Activated CD8-positive, alpha-beta memory T cell treated with anti-CD3 and anti-CD28 coated beads, Interleukin-2, amount 50 U/mL, for 1 hour (primary cell): ENCODE measurements around the gene TP53.

Experiments
- DNase-seq: peaks from one replicate; pipeline ENCODE4 v3.0.0-alpha.2; 2020; ENCODE audit errors: extremely low read depth

Gene TP53

DNA sequence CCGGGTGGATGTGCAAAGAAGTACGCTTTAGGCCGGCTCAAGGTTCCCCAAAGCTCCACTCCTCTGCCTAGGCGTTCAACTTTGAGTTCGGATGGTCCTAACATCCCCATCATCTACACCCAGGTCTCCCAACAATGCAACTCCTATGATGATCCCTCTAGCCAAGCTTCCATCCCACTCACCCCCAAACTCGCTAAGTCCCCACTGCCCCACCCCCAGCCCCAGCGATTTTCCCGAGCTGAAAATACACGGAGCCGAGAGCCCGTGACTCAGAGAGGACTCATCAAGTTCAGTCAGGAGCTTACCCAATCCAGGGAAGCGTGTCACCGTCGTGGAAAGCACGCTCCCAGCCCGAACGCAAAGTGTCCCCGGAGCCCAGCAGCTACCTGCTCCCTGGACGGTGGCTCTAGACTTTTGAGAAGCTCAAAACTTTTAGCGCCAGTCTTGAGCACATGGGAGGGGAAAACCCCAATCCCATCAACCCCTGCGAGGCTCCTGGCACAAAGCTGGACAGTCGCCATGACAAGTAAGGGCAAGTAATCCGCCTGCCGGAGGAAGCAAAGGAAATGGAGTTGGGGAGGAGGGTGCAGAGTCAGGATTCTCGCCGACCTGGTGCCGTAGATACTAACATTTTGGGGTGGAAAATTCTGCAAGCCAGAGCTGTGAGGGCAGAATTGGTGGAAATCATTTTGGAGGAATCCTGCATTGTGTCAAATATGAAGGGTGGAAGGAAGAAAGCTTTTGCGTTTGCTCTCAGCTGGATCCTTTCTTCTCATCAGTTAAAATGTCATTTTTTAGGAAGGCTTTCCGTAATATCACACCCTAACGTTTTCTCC is at the start of gene TP53:
Gene TP53, minus strand, starts transcription at position 419 of the 836 bp plus-strand sequence. CDS start 10,896 bp downstream, outside the sequence.
- peak; percentile 73 for DNase-seq

DNA sequence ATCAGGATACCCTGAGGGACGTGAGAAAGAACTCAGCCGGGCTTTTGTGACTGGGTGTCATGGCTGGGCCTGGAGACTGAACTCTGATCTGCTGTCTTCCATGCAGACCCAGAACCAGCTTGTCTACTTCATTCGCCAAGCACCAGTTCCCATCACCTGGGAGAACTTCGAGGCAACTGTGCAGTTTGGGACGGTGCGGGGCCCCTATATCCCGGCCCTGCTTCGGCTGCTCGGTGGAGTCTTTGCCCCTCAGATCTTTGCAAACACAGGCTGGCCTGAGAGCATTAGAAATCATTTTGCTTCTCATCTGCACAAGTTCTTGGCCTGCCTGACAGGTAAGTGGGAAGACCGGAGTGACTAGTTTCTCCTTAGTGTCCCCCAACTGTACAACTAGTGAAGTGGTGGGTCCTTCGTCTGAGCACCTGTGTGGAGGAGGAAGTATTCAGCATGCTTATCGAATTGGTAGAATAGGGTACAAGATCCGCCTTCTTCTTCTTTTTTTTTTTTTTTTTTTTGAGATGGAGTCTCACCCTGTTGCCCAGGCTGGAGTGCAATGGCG is 45.8 kb upstream of the TP53 start:
- DNase-seq = no peak

DNA sequence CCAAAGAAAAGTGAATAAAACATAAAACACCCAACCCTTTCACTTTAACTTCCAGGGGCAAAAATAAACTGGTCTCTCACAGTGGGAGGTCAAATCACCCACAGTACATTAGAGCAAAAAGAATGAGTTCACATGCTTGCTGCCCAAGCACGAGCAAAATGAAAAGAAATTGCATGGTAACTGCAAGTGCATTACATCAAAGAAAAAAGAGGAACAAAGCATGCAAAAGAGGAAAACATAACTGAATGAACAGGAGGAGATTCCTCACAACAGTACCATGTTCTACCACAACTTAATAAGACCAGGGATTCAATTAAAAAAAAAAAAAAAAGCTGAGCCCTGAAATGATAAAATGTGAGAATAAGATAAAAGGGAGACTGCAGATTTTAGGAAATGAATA is 42.5 kb upstream of the TP53 start:
- DNase-seq = no peak

- DNase-seq = no peak
These were observed 40.6 kb upstream of the TP53 start for GRCh38 chr17:7727886-7728285.

- DNase-seq = no peak
These were observed 34.3 kb upstream of the TP53 start for GRCh38 chr17:7721612-7722011.

DNA sequence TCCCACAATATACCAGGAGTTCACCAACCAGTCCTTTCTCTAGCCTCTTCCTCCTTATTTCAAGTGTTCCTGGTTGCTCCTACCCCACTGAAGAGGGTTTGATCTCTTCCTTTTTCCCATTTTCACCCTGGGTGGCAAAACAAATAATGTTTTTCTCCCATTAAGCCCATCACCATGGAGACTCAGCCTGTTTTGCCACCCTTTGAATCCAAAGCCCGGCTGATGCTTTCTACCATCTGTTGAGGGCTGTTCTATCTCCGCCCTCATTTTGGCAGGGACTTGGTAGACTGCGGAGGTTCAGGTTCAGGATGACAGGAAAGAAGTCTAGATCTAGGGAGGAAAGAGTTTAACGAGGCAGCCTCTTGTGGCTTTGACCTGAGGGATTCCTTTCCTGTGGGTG is 32.8 kb upstream of the TP53 start:
- DNase-seq = no peak

GRCh38 chr17:7719661-7720060 is 32.4 kb upstream of the TP53 start:
- DNase-seq = no peak

DNA sequence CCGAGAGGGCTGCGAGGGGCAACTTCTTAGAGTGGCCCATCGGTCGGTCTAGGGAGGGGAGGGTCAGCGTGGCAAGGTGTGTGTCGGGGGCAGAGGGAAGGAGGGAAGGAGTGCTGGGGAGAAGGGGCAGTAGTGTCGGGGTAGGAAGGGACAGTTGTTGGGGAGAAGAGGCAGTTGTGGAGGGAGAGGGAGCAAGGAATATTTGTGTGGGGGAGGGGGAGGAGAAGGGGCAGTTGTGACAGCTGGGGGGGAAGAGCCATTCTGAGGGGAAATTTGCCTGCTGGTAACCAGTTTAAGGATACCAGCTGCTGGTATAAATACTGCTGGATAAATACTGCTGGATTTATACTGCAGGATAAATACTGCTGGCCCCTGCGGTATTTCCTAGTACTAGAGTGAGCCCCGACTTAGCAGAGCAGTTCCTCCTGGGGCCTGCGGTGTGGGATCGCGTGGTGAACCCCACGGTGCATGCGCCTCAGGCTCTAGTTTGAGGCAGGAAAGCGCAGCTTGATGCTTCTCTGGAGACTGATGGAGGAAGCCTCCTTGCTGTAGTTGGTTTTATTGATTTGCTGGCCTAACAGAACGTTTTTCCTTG is 30.6 kb upstream of the TP53 start:
- no peak for DNase-seq

DNA sequence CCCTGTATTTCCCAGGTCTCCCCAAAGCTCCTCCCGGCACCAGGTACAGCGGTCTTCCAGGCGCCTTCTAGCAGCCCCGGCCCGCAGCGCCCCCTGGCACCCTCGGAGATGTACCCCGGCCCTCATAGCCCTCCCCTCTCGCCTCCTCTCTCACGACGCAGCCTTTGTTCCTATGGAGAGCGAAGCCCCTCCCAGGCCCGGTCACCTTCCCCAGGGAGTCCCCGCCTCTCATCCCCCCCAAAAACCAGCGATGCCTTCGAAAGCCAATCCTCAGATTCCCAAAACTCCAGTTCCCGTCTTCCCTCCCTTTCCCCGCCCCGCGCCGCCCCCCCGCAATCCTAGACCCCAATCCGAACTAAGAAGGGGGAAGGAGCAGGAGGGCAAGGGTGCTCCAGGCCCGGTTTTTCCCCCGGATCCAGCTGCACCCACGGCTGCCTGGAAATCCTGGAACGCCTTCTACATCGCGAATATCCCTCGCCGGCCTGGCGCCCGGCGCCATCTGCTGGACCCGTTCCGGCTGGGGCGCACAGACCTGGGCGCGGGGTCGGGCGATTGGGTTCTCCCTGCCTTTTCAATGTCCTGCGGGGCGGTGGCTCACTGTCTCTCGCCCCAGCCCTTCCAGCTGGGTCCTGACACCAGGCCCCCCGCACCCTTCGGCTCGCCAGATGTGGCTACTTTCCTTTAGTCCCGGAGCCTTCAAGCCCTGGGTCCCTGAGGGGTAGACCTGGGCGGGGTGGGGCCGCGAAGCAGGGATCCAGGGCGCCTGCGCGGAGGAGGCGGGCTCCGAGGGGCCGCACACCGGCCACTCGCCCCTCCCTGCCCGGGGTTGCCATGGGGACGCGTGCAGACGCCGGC is 29.8 kb upstream of the TP53 start, which contains the start of gene DNAH2:
Gene DNAH2, plus strand, starts transcription at position 844 of the 855 bp plus-strand sequence. CDS start 1,991 bp downstream, outside the sequence.
- no peak for DNase-seq

DNA sequence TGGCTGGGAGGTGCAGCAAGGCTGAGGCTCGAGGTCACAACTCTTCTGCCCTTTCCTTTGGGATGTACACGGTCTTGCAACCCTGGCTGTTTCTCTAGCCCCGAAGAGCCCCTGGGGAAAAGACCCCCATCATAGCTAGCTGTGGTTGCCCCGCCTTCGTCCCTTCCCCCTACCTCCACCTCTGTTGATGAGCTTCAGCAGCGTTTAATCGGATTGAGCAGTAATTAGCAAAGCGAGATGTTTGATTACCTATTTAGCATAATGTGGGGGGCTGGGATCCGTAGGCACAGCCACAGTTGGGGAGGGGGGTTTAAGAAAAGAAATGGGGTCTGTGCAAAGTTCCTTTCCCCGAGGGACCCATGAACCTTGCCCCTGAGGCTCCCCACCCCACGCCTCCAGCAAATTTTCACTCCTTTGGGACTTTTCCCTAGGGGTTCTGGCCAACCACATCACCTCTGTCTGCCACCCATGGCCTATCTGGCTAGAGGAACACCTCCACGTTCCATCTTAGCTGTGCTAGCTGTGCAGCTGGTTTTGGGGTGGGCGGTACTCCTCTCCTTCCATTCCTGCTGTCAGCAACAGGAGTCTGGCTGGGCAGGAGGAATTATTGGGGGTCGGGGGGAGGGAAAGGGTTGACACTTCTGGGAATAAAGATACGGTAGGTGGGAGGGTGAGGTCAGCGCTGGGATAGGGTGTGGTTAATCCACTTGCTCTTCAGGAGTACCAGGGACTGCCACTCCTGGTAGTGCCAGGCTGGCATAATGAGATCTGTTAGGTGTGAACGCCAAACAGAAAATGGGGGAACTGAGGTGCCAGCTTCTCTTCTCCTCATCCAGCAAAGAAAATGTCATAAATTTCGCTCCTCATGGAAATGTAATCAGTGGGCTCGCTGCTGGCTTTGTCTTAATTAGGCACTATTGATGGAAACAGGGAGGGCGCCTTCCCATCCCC is 28.9 kb upstream of the TP53 start:
- no peak for DNase-seq

DNA sequence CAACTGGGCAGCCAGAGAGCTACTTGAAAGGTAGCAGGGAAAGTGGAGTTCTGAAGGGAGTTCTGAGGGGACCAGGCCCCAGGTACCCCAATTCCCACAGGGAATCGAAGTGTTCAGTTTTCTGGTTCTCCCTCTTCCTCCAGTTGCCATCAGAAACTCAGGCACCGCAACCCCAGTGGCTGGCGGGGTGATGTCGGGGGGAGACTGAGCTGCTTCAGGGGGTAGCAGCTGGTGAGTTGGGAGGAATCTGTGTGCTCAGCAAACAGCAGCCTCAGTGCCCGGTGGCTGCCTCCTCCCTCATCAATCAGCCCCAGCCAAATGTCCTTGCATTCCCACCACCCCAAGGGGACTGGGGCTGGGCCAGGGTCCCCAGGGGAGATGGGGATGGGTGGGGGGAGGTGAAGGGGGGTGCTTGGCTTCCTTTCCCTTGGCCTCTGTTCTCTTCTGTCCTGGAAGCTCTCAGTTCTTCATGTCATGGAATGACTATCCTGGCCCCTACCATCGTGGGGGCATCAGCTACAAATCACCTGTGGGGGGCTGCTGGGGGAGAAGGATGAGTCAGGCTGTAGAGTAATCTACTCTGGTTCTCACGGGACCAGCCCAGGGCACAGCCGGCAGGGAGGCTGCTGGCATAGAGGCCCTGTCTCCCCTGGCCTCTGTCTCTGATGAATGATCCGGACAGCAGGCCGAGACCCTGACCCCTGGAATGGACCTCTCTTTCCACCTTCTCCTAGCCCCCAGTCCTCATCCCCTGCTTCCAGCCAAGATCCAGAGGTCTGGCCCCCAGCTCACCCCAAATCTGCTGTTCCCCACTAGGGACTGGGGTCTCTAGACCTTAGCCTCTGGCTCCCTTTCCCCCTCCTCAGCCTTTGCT is 27.7 kb upstream of the TP53 start:
- no peak for DNase-seq

- DNase-seq = no peak
These were observed 26.5 kb upstream of the TP53 start for GRCh38 chr17:7713782-7714181.

GRCh38 chr17:7712111-7712771 is 25.0 kb upstream of the TP53 start:
- no peak for DNase-seq

- DNase-seq = no peak
These were observed 23.9 kb upstream of the TP53 start for GRCh38 chr17:7711051-7711755.

- DNase-seq = no peak
These were observed 23.0 kb upstream of the TP53 start for GRCh38 chr17:7710301-7710700.

- no peak for DNase-seq
These were observed 21.7 kb upstream of the TP53 start for GRCh38 chr17:7709031-7709430.

DNA sequence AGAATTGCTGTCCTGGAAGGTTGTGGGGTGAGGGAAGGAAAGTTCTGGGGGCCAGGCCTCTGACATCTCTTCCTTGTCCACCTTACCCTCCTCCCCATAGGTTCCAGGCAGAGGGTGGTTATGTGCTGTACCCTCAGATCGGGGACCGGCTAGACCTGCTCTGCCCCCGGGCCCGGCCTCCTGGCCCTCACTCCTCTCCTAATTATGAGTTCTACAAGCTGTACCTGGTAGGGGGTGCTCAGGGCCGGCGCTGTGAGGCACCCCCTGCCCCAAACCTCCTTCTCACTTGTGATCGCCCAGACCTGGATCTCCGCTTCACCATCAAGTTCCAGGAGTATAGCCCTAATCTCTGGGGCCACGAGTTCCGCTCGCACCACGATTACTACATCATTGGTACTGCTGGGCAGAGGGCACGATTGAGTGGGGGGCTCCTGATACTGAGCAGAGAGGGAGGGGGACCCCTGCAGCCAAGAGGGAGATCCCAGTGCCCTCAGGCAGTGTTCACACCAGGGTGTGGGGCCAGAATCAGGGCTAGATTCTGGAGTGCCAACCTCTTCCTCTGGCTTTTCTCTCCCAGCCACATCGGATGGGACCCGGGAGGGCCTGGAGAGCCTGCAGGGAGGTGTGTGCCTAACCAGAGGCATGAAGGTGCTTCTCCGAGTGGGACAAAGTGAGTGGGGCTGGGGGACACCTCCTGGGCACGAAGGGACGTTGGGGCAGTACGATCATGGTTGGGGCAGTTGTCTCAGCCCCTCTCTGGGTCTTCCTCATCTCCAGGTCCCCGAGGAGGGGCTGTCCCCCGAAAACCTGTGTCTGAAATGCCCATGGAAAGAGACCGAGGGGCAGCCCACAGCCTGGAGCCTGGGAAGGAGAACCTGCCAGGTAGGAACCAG is 20.8 kb upstream of the TP53 start:
- no peak for DNase-seq

- no peak for DNase-seq
These were observed 20.2 kb upstream of the TP53 start for GRCh38 chr17:7707446-7707845.
